ENCODE results near the gene NUDC.

- TF ChIP-seq CTCF (IDR thresholded peaks at IDR 0.05) (no peak), ATF1 (CRISPR knock-in tag; IDR thresholded peaks at IDR 0.05) (no peak), ESRRA (CRISPR knock-in tag; IDR thresholded peaks at IDR 0.05; ENCODE audit: borderline replicate concordance) (no peak), NR2C2 (CRISPR knock-in tag; IDR thresholded peaks at IDR 0.05) (no peak), USF2 (CRISPR knock-in tag; IDR thresholded peaks at IDR 0.05) (no peak), ATF3 (CRISPR knock-in tag; conservative IDR thresholded peaks at IDR 0.05) (no peak), JUN (CRISPR knock-in tag; IDR thresholded peaks at IDR 0.05) (no peak), PREB (CRISPR knock-in tag; IDR thresholded peaks at IDR 0.05; ENCODE audit: borderline replicate concordance) (no peak), CBFB (CRISPR knock-in tag; IDR thresholded peaks at IDR 0.05; ENCODE audit: low read depth) (no peak), MLX (CRISPR knock-in tag; IDR thresholded peaks at IDR 0.05) (no peak)
Measured at GRCh38 chr1:26950602-26951001, 29.1 kb downstream of the NUDC start.
